C1 segment of cervical spinal cord (tissue), 14 donors: Measurements from ENCODE around the gene SCN4A.
A peak's percentile ranks its signal among the peaks of the same experiment; 100 is the strongest.
"Not testable (repeated sequence)": the region's sequence is repeated elsewhere in the genome, so short reads cannot be mapped to it uniquely, and the experiment has no call there.

Source experiments
- DNase-seq, 14 donors: peaks; one replicate each; lab custom pipeline; 2025; lab: John Stamatoyannopoulos, UW

Gene SCN4A

DNA sequence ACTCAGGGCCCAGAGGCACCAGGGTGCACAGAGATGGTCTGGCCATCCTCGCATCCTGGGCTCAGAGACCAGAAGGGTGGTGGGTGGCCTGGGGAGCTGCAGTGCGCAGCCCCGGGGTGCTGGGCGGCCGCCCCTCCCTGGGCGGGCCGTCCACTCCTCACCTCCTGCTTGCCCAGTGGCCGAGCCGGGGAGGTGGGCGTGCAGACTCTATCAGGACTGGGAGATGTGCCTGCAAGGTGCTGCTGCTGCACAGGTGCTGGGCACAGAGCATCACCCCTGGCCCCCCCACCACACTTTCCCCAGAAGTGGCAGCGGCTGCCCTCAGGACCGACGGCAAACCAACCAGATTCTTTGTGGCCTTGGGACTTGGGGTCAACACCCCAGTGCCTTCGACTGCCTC is at the start of gene SCN4A:
Gene SCN4A (minus strand): TSS at position 123 of the 400 bp plus-strand sequence. CDS start 77 bp downstream, at position 46.
- DNase-seq, result no peak

DNA sequence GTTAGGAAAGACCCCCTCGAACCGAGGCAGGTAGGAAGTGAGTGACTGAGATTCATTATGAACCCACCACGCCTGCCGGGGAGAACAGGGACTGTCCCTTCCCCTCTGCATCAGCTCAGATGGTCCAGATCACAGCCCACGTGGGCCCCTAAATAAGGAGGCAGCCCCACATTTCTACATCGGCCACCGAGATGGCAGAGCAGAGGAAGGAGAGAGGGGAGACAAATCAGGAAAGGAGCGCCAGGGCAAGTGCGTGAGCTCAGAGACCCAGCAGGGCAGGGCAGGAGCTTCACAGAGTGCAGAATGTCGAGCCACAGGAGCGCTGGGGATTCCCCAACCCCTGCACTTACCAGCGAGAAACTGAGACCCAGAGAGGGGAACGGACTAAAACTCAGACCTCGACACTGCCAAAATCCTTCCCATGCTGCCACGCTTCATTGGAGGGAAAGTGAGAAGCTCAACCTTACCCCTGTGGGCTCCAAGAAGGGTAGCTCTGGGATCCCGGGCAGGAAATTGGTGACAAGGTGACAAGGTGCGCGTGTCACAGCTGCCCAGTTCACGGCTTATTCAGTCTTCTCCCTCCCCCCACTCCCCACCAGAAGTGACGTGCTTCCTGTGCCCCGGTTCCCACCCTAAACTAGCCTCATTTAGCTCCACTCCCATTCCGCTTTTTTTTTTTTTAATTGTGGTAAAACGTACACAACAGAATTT is 47.5 kb upstream of the SCN4A start, which contains the start of gene ICAM2:
Gene ICAM2 (minus strand): TSS at position 578 of the 711 bp plus-strand sequence. CDS start 13,942 bp downstream, outside the sequence.
- DNase-seq, result peak in 1 of 14 donors; percentile 31

DNA sequence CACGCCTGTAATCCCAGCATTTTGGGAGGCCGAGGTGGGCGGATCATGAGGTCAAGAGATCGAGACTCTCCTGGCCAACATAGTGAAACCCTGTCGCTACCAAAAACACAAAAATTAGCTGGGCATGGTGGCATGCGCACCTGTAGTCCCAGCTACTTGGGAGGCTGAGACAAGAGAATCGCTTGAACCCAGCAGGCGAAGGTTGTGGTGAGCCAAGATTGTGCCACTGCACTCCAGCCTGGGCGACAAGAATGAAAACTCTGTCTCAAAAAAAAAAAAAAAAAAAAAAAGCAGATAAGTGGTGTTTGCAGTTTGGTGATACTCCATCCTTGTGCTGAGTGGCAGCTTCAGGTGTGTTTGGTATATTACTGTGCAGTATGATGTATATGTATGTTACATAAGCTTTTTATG is 46.8 kb upstream of the SCN4A start:
- not testable (repeated sequence) for DNase-seq

DNA sequence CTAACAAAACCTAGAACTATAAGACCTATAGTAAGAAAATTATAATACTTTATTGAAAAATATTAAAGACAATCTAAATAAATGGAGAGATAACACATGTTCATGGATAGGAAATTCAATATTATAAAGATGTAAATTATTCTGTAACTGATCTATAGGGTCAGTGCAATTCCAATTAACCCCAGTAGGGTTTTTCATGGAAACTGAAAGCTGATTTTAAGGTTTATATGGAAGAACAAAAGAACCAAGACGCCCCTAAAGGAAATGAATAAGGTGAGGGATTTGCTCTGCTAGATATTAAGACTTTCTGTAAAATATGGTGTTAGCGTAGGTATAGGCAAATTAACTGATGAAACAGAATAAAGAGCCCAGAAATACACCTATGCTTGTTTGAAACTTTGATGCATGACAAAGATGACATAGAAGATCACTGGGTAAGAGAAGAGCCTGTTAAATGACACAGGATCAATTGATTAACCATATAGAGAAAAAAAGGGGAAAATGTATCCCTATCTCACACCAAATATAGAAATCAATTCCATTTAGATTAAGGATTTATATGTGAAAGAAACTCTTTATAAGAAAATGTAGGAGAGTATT is 44.8 kb upstream of the SCN4A start:
- no peak for DNase-seq

DNA sequence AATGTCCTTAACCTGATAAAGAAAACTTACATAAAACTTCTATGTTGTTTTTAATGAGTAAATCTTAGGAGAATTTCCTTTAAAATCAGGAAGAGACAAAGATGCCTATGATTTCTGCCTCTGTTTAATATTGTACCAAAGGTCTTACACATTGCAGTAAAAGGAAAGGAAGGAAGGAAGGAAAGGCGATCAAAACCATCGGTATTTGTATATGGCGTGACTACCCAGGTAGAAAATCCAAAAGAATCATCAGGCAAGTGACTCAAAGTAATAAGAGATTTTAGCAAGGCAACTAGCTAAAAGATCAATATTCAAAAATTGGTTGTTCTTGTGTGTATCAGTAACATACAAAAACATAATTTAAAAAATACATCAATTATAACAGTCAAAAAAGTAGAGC is 44.3 kb upstream of the SCN4A start:
- DNase-seq, result no peak

DNA sequence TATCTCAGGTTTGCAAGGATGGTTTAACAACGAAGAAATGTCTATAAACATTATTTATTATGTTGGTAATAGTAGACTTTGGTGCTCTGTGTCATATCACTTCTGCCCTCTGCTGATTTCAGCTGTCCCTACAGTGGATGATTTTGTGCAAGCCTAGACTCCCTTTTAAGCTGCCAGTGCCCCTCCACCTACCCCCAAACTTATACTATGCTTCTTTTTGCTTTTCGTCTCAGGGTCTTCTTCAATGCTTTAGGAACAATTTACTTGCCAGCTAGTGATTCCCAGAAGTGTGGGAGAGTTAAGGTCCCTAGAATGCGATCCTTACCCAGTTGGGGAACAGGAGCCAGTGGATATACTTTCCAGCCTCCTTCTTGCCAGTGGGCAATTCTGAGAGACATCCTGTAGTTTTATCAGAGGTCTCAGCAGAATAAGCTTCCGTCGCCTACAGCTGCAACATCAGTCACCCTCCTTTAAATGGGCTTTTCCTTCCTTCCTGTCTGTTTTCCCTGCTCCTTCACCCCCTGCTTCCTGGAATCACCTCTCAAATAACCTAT is 43.6 kb upstream of the SCN4A start:
- no peak for DNase-seq

DNA sequence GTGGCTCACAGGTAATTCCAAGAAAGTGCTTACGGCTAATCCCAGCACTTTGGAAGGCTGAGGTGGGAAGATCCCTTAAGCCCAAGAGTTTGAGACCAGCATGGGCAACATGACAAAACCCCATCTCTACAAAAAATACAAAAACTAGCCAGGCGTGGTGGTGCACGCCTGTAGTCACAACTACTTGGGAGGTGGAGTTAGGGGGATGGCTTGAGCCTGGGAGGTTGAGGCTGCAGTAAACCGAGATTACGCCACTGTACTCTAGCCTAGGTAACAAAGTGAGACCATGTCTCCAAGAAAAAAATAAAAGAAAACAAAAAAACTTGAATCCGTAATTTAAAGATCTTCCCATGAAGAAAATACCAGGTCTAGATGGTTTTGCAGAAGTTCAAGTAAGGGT is 42.7 kb upstream of the SCN4A start:
- DNase-seq, result no peak

DNA sequence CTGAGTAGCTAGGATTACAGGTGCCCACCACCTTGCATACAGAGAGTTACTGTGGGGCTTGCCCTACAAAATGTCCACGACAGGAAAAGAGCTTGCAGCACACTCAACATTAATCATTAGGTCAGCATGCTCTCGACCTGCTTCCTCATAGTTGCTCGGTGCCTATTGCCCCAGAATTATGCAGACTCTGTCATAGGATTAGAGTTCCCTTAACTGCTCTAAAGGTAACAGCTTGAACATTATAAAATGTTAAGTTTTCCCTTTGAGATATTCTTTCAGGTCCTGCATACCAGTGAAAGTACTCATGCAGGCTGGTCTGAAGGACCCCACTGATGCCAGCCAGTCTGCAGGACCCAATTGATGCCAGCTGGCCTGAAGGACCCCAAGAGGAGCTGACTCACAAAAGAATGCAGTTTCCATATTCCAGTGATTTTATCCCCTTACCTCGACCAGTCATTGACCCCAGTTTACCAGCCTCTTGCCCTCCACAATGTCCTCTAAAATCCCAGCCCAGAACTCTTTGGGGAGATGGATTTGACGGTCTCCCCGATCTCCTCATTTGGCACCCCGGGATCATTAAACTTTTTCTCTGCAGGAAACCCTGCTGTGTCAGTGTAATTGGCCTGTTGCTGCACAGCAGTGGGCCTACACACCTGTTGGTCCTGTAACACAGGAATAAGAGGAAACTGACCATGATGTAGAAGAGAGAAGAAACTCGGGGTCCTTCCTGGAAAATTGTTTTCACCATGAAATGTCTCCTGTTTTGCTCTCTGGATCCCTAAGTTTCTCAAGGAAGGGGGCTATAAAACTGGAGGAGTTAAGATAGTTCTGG is 37.1 kb upstream of the SCN4A start:
- no peak for DNase-seq

DNA sequence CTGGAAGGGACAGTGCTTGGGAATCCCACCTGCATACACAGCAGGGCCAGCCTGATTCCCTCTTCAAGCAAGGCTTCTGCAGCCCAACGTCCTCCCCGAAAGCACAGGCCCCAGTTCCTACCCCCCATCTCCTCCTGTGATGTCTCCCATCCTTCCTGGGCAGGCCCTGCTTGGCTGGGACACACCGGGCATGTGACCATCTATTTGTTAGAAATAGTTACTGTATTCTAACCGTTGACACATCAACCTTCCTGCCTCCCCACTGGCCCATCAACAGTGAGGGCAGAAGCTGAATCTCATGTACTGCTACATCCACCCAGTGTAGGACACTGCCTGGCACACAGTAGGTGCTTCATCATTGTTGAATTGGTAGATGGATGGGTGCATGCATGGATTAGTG is 36.1 kb upstream of the SCN4A start:
- no peak for DNase-seq

DNA sequence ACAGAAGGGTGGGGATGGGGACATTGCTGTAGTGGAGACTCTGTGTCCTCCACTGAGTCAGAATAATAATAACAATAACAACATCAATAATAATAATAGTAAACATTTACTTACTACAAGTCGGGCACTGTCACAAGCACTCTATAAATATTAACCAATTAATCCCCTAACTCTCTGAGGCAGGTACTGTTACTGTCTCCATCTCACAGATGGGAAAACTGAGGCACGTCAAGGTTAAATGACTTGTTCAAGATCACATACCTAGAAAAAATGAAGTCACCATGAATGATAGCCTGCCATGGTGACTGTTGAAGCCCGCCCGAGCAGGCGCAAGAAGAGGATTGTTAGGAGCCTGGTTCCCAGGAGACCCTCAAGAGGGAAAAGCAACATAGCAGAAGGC is 35.6 kb upstream of the SCN4A start:
- no peak for DNase-seq

DNA sequence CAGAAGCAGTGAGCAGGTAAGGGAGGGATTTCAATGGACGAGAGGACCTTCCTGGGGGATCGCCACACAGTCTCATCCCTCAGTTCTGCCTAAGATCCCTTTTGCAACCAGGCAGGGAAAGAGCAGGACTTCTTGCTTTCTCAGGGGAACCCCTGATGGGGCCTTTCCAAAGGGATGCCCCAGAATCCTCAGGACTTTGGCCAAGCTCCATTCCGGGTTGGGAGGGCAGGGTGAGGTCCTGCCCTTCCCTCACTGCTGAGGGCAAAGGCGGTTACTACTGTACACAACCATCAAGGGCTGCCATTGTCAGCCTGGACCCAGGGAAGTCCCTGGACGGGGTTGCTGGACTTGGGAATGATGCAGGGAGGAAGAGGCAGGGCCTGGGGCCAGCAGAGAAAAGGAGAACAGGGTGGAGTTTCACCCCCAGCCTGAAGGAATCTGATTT is 35.1 kb upstream of the SCN4A start:
- DNase-seq, result no peak

DNA sequence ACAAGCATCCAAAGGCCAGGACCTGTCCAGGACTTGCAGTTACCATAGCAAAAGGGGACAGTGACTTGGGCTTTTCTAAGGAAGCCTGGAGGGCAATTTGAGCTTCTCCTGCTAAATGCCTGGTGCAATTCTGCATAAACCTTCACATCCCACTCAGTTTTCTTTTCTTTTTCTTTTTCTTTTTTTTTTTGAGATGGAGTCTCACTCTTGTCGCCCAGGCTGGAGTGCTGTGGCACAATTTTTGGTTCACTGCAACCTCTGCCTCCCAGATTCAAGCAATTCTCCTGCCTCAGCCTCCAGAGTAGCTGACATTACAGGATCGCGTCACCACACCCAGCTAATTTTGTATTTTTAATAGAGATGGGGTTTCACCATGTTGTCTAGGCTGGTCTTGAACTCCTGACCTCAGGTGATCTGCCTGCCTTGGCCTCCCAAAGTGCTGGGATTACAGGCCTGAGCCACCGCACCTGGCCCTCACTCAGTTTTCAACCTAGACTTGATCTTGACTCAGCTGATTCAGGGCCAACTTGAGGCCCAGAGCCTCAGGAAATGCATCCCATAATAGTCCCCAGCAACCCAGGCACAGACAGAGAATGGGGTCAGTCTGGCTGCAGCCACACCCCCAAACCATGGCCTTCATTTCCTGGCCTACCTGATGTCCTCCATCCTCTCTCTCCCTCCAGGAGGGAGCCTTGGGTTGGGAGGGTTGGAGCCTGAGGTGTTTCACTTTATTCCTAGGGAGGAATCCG is 34.5 kb upstream of the SCN4A start:
- not testable (repeated sequence) for DNase-seq

DNA sequence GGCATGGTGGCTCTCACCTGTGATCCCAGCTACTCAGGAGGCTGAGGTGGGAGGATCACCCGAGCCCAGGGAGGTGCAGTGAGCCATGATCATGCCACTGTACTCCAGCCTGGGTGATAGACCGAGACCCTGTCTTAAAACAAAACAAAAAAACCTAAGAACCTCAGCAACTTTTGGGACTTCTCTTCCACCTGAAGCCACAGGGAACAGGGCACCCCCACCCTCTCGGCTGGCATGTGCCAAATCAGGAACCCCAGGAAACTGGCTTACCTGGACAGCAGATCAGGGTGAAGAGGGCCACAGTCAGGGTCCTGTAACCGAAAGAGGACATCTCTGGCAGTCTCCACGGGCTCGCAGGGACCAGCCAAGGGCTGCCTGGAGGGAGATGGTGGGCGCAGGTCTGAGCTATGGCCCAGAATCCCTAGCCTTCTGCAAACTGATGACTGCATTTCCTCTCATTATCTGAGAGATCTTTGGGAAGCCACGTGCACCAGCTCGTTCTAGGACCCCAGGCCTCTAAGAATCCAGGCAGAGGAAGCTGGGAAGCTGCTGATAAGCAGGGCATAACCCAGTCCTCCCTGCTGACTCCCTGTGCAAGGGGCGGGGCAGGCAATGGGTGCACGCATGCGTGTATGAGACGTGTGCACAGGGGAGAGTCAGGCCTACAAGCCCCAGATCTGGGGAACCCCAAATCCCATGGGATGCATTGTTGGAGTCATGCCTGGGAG is 33.8 kb upstream of the SCN4A start:
- DNase-seq, result no peak

DNA sequence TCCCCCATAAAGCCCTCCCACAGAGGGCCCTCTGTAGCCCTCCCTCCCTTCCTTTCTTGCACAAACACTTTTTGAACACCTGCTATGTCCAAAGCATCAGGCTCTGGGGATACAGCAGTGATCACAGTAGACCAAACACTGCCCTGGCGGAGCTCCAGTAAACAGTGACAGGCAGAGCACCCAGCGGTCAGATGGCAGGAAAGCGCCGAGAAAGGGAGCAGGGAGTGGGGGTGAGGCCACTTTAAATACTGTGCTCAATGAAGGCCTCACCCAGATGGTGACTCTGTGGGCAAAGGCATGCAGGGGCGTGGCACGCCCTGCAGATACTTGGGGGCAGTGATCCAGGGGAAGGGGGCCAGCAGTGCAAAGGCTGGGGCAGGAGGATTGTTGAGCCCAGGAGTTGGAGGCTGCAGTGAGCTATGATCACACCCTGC is 33.0 kb upstream of the SCN4A start:
- DNase-seq, result no peak

DNA sequence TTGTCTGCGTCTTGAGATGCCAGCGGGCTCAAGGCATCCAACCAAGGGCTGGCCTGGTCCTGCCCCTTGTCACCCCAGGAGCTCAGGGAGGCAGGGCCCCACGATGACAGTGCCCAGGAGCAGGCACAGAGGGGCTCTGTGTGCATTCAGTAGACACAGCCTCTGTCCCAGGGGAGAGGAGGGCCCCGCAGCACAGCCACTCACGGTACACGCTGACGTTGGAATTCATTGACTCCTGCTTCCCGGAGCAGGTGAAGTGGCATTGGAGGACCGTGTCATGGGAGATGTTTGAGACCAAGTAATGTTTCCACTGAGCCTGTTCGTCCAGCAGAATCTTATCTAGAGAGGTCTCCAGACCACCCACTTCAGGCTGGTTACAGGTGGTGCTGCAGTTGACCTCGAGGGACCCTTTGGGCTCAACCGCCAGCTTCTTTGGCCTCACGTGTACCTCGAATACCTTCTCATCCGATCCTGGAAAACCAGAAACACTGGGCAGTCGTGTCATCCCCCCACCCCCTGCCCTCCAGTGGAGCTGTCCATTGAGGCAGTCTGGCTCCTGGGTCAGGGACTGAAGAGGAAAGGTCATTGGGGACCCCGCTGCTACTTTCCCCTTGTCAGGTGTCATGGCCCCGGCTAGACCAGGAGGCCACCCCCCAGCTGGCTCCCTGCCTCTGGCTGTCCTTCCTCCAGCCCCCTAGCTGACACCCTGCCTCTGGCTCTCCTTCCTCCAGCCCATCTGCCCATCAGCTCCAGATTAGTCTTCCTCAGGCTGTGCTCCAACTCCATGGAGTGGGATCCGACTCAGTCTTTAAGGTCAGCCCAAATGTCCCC is 32.4 kb upstream of the SCN4A start:
- no peak for DNase-seq

DNA sequence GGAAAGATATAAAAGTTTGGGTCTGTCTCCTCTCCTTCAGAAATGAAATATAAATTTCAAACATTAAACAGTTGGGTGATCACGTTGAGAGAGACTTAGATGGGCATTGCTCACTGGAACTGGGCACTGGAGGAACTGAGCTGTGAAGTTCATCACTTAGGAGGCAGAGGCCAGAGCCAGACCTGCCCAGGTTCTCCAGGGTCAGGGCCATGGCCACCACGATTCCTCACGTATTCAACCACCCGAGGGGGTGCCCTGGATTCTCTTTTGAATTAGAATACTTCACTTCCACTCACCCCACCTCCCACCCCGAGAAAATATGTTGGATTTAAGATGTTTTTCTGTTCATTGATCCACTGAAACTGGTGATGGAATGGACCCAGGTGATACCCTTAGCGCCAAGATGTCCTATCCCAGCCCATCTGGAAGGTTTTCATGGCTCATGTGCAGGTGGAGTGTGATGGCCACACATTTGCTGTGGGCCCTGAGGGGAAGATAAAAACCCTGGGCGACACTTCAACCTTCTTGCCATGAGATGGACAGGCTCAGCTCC is 31.6 kb upstream of the SCN4A start:
- no peak for DNase-seq

DNA sequence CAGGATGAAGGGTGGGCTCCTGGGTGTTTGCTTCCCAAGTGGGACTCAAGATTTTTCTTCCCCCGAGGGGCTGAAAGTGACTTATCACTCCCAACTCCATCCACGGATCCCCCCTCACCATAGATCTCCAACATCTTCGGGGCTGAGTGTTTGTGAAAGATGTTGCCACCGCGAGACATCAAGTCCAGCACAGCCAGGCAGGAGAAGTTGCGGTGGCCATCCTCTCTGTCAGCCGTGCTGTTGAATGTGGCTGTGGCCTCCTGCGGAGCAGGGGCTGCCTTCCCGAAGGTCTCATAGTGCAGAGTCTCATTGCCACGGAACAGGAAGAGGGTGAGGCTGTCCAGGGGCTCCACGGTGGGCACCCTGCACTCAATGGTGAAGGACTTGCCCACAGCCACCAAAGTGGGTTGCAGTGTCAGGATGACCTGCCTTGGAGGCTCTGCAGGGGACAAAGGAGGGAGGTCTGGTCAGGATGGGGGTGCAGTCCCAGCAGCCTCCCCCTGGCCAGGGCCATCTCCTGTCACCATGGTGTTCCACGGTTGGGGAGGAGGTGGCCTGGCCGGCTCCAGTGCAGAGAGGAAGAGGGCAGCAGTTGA is 30.9 kb upstream of the SCN4A start:
- DNase-seq, result no peak

DNA sequence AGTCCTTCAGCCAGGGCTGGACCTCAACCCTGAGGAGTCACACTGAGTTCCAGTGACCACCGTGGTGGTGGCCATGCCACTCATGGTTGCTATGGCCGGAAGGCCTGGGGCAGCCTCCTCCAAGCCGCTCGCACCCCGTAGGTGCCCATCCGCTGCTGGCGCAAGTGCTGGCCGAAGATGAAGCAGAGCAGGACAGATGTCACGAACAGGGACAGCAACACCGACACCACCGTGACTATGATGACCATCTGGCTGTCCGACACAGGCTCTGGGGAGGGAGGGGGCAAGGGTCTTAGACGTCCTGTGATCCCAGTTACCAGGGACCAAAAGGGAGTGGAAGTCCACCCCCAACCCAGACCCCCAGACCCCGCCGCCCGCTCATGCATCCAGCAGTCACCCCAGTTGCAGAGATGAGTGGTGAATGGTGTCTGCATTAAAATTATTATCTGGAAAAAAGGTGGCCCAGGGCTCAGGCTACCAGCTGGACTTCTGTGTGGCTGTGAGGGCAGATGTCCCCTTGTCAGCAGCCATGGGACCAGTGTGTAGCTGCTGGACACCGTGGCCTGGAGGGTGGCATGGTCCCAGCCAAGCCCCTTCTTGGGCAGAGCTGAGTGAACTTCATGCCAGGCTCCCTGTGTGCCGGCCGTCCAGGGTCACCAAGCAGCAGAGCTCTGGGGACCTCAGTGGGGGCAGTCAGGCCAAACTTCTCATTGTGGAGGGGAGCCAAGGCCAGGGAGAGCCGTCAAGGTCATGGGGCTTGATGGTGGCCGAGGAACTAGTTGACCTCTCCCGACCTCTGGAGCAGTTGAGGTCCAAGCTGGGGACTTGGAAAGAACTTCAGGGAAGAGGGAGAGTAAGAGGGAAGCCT is 30.2 kb upstream of the SCN4A start:
- no peak for DNase-seq
